Adrenal gland (tissue), 12 donors: ENCODE data around the gene MAP3K14. TPM values are rescaled to one million over a fixed set of nuclear protein-coding genes. Genes with fewer than 3 reads are reported as not detected.

Experiments used
- DNase-seq, 7 donors: peaks; one replicate each; pipeline ENCODE4 v3.0.0-alpha.2; 2019 to 2020
- H3K27ac ChIP-seq, 5 donors: fragments of 200-600 bp; sonication (generic) in 4 of 5; 1 replicate in 3 of 5; 2 replicates in 2 of 5; pipeline versions ENCODE4 v1.5.1 to v1.8.0; 2016 to 2020; ENCODE audit warnings: mild to moderate bottlenecking in 1 of 5
- H3K27me3 ChIP-seq: fragments of 200-600 bp; 2 replicates; pipeline ENCODE4 v1.8.0; 2021
- H3K36me3 ChIP-seq, 2 donors: fragments of 200-600 bp; replicated peaks in 1 of 2; 1 replicate in 1 of 2; 2 replicates in 1 of 2; pipeline versions ENCODE4 v1.5.1 to v1.8.0; 2018 to 2022
- H3K4me1 ChIP-seq, 2 donors: fragments of 200-600 bp; replicated peaks in 1 of 2; 1 replicate in 1 of 2; 2 replicates in 1 of 2; pipeline versions ENCODE4 v1.5.1 to v1.8.0; 2018 to 2021
- H3K4me3 ChIP-seq, 4 donors: fragments of 200-600 bp; sonication (generic) in 3 of 4; one replicate each; pipeline ENCODE4 v1.5.1; 2016 to 2018
- H3K9me3 ChIP-seq, 3 donors: fragments of 200-600 bp; sonication (generic) in 1 of 3; replicated peaks in 1 of 3; 1 replicate in 2 of 3; 2 replicates in 1 of 3; pipeline versions ENCODE4 v1.5.1 to v1.8.0; 2016 to 2021
- CTCF ChIP-seq, 6 experiments: fragments of 450-650 bp in 4 of 6; fragments of 200-600 bp in 2 of 6; sonication (generic) in 1 of 6; IDR thresholded peaks; 1 replicate in 5 of 6; 2 replicates in 1 of 6; pipeline versions ENCODE4 v1.5.1 to v1.8.0; 2016 to 2021; ENCODE audit warnings: antibody characterized with exemption in 6 of 6, mild to moderate bottlenecking in 2 of 6, moderate library complexity in 1 of 6
- POLR2A ChIP-seq, 2 donors: fragments of 450-650 bp; IDR thresholded peaks; one replicate each; pipeline ENCODE4 v1.6.1; 2017; ENCODE audit warnings: antibody characterized with exemption in 2 of 2, mild to moderate bottlenecking in 2 of 2, moderate library complexity in 1 of 2
- WGBS, 4 donors: extraction: QIAGEN DNeasy Blood & Tissue Kit in 2 of 4; methylation state at CpG; one replicate each; pipeline versions ENCODE4 v1.1.5 to v1.1.7; 2013 to 2017; 5-methylcytosine and 5-hydroxymethylcytosine counted together
- intact Hi-C, 2 donors: fragments of 100-400 bp; cut with DNase I; formaldehyde crosslinking; loops; one replicate each; pipeline versions ENCODE4 v1.14.1 to v1.15.0; 2022 to 2023
- polyA plus RNA-seq, 3 donors: library from polyadenylated mRNA; stranded (reverse); fragments of 200-250 nt in 2 of 3; fragments of 350-450 nt in 1 of 3; fragmentation: Illumina TruSeq in 1 of 3; extraction: RNeasy Lipid Tissue Mini Kit (QIAGEN cat#74804) in 1 of 3; gene quantifications; one replicate each; pipeline ENCODE4 v1.2.3, GENCODE V29; 2013 to 2014
- total RNA-seq, 9 donors: library from RNA; depleted of rRNA in 4 of 9; stranded (reverse); fragments of >200 nt in 4 of 9; fragments of 120-200 nt in 1 of 9; fragmentation: NEBNext Ultra II Directional in 1 of 9; extraction: Animal tissue kit (Norgen Biotek cat#: 25700) in 1 of 9; gene quantifications; one replicate each; pipeline versions ENCODE4 v1.1.0 to v1.2.4, GENCODE V29; 2013 to 2023
- donor health status: healthy with polysubstance abuse.
- donor health status: Bipolar disorder and iron deficiency.
- donor health status: DM: yes; HTN: yes; CAD: no.
- donor health status: DM: no; HTN: no; CAD: no.
- donor health status: DM: no; HTN: no; CAD: no.
- donor health status: DM: yes; HTN: yes; CAD: no.

Gene MAP3K14
- total and polyA plus RNA-seq, 12 donors = 2.4 to 14.7 (median 7.2) TPM

GRCh38 chr17:45287526-45288500, 29.0 kb downstream of the MAP3K14 start:
- peaks cover 15 to 44% of the 10 kb centered on the region in 2 donors for H3K4me1 ChIP-seq
- no peak for TF ChIP-seq POLR2A (IDR thresholded peaks at IDR 0.05)
- no peak for TF ChIP-seq CTCF (IDR thresholded peaks at IDR 0.05)
- peak in 4 of 7 donors; percentile 38 to 81 (median 46) for DNase-seq
- H3K4me3 ChIP-seq = no peak overlapping the region
- no peaks in the 10 kb centered on the region for H3K27me3 ChIP-seq
- peaks cover 0 to 44% of the 10 kb centered on the region in 2 donors for H3K36me3 ChIP-seq
- 66 to 89% (median 75%) methylated on average over 5 to 10 of the region's 10 CpGs for WGBS, 4 donors
- peak overlapping the region in 1 of 5 donors; percentile 26 for H3K27ac ChIP-seq
- no peaks in the 10 kb centered on the region for H3K9me3 ChIP-seq
- intact Hi-C loops = no loop called here

GRCh38 chr17:45286286-45286685, 30.5 kb downstream of the MAP3K14 start:
- Histone ChIP-seq H3K27ac (no peak overlapping the region), H3K4me3 (no peak overlapping the region), H3K4me1 (peaks cover 12 to 29% of the 10 kb centered on the region in 2 donors), H3K36me3 (peaks cover 0 to 51% of the 10 kb centered on the region in 2 donors), H3K27me3 (no peaks in the 10 kb centered on the region), H3K9me3 (no peaks in the 10 kb centered on the region)
- DNase-seq = no peak
- 93 to 98% (median 95%) methylated on average over 3 to 5 of the region's 5 CpGs for WGBS, 4 donors
- intact Hi-C loops = no loop called here
- TF ChIP-seq CTCF (IDR thresholded peaks at IDR 0.05) (no peak), POLR2A (IDR thresholded peaks at IDR 0.05) (no peak)

- 86 to 92% (median 89%) methylated on average over 16 to 21 of the region's 21 CpGs for WGBS, 4 donors
- peak in 1 of 7 donors; percentile 18 for DNase-seq
- H3K36me3 ChIP-seq = peaks cover 0 to 57% of the 10 kb centered on the region in 2 donors
Observed at GRCh38 chr17:45284176-45285140, 32.4 kb downstream of the MAP3K14 start.

More at GRCh38 chr17:45284176-45285140, 32.4 kb downstream of the MAP3K14 start:
- Histone ChIP-seq H3K4me3 (no peak overlapping the region), H3K27me3 (no peaks in the 10 kb centered on the region), H3K9me3 (no peaks in the 10 kb centered on the region), H3K4me1 (peaks cover 0 to 12% of the 10 kb centered on the region in 2 donors), H3K27ac (no peak overlapping the region)
- intact Hi-C loops = no loop called here
- TF ChIP-seq POLR2A (IDR thresholded peaks at IDR 0.05) = no peak
- TF ChIP-seq CTCF (IDR thresholded peaks at IDR 0.05) = peak in 1 of 6 experiments; percentile 18
